OCI-LY3 (cell line): ENCODE measurements around the gene FAM163B.

ENCODE experiments used
- EZH2phosphoT487 ChIP-seq: fragments of 200-600 bp; shearing (Covaris generic); IDR thresholded peaks from 2 replicates; pipeline ENCODE4 v1.6.1; 2018; ENCODE audit warnings: antibody characterized with exemption, mixed run types, low read depth
- TF ChIP-seq, protein P1 (sequence below): fragments of 200-600, 300-600 bp; sonication (generic); IDR thresholded peaks from 2 replicates; pipeline ENCODE4 v1.5.1; 2014; ENCODE audit warnings: antibody characterized with exemption, low read length, low read depth

DNA sequence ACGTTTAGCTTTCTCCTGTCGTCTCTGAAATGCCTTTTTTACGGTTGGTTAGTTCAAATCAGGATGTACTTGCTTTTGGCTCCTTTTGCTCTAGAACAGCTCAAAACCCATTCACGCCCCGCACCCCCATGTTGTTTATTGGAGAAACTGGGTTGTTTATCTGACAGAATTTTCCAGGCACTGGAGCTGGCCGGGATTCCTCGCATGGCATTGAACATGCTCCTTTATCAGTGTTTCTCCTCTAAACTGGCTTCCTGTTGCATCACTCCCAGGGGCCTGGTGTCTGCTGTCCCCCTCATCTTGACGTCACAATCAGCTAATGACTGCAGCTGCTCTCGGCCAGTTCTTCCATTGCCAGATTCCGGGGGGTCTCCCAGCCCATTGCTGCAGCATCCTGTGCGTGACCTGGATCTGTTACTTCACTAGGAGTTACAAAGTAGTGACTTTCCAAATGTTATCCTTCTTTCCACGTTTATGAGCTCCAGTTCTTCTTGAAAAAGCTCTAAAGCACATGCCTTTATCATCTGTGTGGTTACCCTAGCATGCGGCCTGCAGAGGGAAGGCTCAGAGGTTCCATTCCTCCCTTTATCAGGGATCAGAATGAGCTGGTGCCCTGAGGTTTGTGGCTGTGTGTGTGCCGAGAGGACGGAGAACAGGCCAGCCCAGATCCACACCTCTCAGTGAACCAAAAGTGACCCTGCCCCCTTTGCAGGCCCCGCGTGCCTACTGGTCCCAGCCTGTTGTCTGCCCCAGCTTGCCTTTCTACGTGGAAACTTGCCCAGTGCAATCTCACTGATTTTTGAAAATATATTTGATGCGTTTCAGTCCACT lies 27.5 kb downstream of the FAM163B start:
- TF ChIP-seq, protein P1, sequence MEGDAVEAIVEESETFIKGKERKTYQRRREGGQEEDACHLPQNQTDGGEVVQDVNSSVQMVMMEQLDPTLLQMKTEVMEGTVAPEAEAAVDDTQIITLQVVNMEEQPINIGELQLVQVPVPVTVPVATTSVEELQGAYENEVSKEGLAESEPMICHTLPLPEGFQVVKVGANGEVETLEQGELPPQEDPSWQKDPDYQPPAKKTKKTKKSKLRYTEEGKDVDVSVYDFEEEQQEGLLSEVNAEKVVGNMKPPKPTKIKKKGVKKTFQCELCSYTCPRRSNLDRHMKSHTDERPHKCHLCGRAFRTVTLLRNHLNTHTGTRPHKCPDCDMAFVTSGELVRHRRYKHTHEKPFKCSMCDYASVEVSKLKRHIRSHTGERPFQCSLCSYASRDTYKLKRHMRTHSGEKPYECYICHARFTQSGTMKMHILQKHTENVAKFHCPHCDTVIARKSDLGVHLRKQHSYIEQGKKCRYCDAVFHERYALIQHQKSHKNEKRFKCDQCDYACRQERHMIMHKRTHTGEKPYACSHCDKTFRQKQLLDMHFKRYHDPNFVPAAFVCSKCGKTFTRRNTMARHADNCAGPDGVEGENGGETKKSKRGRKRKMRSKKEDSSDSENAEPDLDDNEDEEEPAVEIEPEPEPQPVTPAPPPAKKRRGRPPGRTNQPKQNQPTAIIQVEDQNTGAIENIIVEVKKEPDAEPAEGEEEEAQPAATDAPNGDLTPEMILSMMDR, result no peak
- TF ChIP-seq EZH2phosphoT487, result no peak
